ENCODE results near the gene IL7R. TPM values are rescaled to one million over a fixed set of nuclear protein-coding genes. Genes with fewer than 3 reads are reported as not detected.

Gene IL7R
- total RNA-seq, 2 experiments from 2014 or later, result 136 to 142 TPM

GRCh38 chr5:35926389-35927051, 69.8 kb downstream of the IL7R start:
- peaks cover 38% of the 10 kb centered on the region for H3K4me1 Mint-ChIP-seq (ENCODE audit: low read depth)

More at GRCh38 chr5:35926389-35927051, 69.8 kb downstream of the IL7R start:
- no peaks in the 10 kb centered on the region for H3K27me3 Mint-ChIP-seq
- DNase-seq, result peak; percentile 79
- peak; percentile 94 for TF ChIP-seq CTCF (IDR thresholded peaks at IDR 0.05)
- intact Hi-C loops (cut with micrococcal nuclease), result loop anchor here (1.0 to 5.0 kb wide), 2 partner anchors 275 to 839 kb away; no protein-coding TSS in a partner anchor
- ChIA-PET CTCF (interaction anchor here (0.5 to 9.1 kb wide), 61 partner anchors 9 to 839 kb away, joined by 3 to 151 read pairs (median 5); partner anchors contain the start of genes CAPSL, IL7R and SPEF2), POLR2A (interaction anchor here (0.8 to 10.3 kb wide), 13 partner anchors 22 to 275 kb away, joined by 3 to 168 read pairs (median 4); partner anchors contain the start of gene IL7R)
- H3K9me3 Mint-ChIP-seq, result peaks cover 1% of the 10 kb centered on the region
- H3K4me3 Mint-ChIP-seq, result peak overlapping the region; percentile 10
- H3K27ac Mint-ChIP-seq, result no peak overlapping the region
- ATAC-seq, result peak; percentile 63
- H3K36me3 Mint-ChIP-seq (ENCODE audit: low read depth), result no peaks in the 10 kb centered on the region

Other genes starting within 250 kb of the IL7R start
- 1 to 10 TPM; 8.4 to 9.9 TPM for gene SPEF2, start 239.0 kb upstream of the IL7R start, total RNA-seq
- gene CAPSL, start 81.7 kb downstream of the IL7R start, total RNA-seq, result under 1 TPM; 0.43 to 0.56 TPM
- not detected for gene UGT3A1, start 134.5 kb downstream of the IL7R start, total RNA-seq
- not detected for gene UGT3A2, start 210.0 kb downstream of the IL7R start, total RNA-seq